SU-DHL-6 (cell line): ENCODE measurements around the gene RALGPS1.

Experiments used
- CTCF ChIP-seq: fragments of 200-600 bp; sonication (generic); IDR thresholded peaks from one replicate; pipeline ENCODE4 v1.5.1; 2017; ENCODE audit warnings: antibody characterized with exemption, mild to moderate bottlenecking, low read length, moderate library complexity; ENCODE audit not compliant: insufficient read depth, poor library complexity, severe bottlenecking
- EZH2phosphoT487 ChIP-seq: fragments of 200-600 bp; sonication (generic), shearing (Covaris generic); conservative IDR thresholded peaks from 2 replicates; pipeline ENCODE4 v1.6.1; 2018; ENCODE audit warnings: mild to moderate bottlenecking, antibody characterized with exemption, low read length, moderate library complexity, mixed read lengths

GRCh38 chr9:127162046-127162863 is 247.7 kb downstream of the RALGPS1 start:
- TF ChIP-seq CTCF (no peak), EZH2phosphoT487 (no peak)
